ENCODE results near the gene SIX6. TPM values are rescaled to one million over a fixed set of nuclear protein-coding genes. Genes with fewer than 3 reads are reported as not detected.

SIX6 gene
- polyA plus RNA-seq, 1 experiment: not detected

GRCh38 chr14:60515511-60516289, 6.8 kb downstream of the SIX6 start:
- DNase-seq (ENCODE audit: low read depth, low spot score): no peak
- Histone ChIP-seq H3K27me3 (ENCODE audit: control insufficient read depth, insufficient read depth, low read length) (peaks cover 75% of the 10 kb centered on the region), H3K4me3 (ENCODE audit: low read depth, low read length) (no peak overlapping the region), H3K9me3 (ENCODE audit: control insufficient read depth, insufficient read depth, low read length) (peaks cover 4% of the 10 kb centered on the region; the same call in 1 of the 2 replicates), H3K27ac (ENCODE audit: low read depth, low read length) (no peak overlapping the region)
- ChIA-PET POLR2A (no interaction called here), CTCF (interaction anchor here (0.8 to 1.2 kb wide), 3 partner anchors 10 to 166 kb away, joined by 4 to 5 read pairs (median 5); no protein-coding TSS in a partner anchor)
- no peak for TF ChIP-seq CTCF (IDR thresholded peaks at IDR 0.05; ENCODE audit: low read depth, low read length)

DNA sequence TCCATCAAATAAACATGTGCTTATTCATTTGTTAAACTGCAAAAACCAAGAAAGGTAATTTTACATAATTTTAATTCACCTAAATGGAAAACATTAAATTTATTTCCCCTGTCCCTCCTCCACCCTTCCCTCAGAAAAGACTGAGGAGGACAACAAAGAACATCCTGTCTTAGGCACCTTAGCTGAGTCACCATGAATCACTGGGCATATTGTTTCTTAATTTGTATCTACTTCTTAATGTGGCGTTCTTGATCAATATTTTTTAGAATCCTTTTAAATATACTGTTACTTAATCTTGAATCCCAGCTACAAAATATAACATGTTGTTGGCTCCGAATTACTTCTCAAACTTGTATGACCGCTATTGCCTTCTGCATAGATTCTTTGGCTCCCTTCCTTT, 23.5 kb downstream of the SIX6 start:
- TF ChIP-seq CTCF (IDR thresholded peaks at IDR 0.05; ENCODE audit: low read depth, low read length): no peak
- CTCF ChIA-PET: interaction anchor here (0.8 kb wide), 1 partner anchor 182 kb away, joined by 4 read pairs; no protein-coding TSS in a partner anchor
- POLR2A ChIA-PET: no interaction called here
- no peaks in the 10 kb centered on the region for H3K9me3 ChIP-seq (ENCODE audit: control insufficient read depth, insufficient read depth, low read length)
- H3K4me3 ChIP-seq (ENCODE audit: low read depth, low read length): no peak overlapping the region
- no peak overlapping the region for H3K27ac ChIP-seq (ENCODE audit: low read depth, low read length)
- H3K27me3 ChIP-seq (ENCODE audit: control insufficient read depth, insufficient read depth, low read length): peaks cover 2% of the 10 kb centered on the region
- DNase-seq (ENCODE audit: low read depth, low spot score): no peak

DNA sequence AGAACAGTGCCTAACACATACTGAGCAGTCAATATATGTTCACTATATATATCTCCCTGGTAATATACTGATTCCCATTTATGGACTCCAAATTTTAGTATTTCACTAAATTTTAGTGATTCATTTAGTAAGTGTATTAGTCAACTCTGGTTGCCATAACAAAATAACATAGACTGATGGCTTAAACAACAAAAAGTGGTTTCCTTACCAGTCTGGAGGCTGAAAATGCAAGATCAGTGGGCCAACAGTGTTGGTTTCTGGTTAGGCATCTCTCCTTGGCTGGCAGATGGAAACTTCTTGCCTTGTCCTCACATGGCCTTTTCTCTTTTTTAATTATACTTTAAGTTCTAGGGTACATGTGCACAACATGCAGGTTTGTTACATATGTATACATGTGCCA, 28.7 kb downstream of the SIX6 start:
- no peak overlapping the region for H3K27ac ChIP-seq (ENCODE audit: low read depth, low read length)
- no peak for DNase-seq (ENCODE audit: low read depth, low spot score)
- no peak overlapping the region for H3K4me3 ChIP-seq (ENCODE audit: low read depth, low read length)
- no peaks in the 10 kb centered on the region for H3K9me3 ChIP-seq (ENCODE audit: control insufficient read depth, insufficient read depth, low read length)
- H3K27me3 ChIP-seq (ENCODE audit: control insufficient read depth, insufficient read depth, low read length): peaks cover 2% of the 10 kb centered on the region
- ChIA-PET CTCF (no interaction called here), POLR2A (no interaction called here)
- TF ChIP-seq CTCF (IDR thresholded peaks at IDR 0.05; ENCODE audit: low read depth, low read length): no peak

DNA sequence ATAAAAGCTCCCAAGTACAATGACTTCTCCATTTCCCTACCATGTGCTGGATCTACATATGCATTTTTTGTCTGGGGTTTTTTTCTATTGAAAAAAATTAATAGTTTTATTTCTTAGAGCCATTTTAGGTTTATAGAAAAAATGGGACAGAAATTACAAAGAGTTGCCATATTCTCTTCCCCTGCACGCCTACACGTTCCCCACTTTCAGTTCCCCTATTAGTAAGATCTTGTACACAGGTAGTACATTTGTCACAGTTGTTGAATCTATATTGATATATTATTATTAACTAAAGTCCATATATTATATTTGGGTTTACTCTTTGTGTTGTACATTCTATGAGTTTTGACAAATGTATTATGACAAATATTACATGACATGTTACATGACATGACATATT, 35.7 kb downstream of the SIX6 start:
- peaks cover 6% of the 10 kb centered on the region for H3K27me3 ChIP-seq (ENCODE audit: control insufficient read depth, insufficient read depth, low read length)
- no peaks in the 10 kb centered on the region for H3K9me3 ChIP-seq (ENCODE audit: control insufficient read depth, insufficient read depth, low read length)
- POLR2A ChIA-PET: no interaction called here
- no peak overlapping the region for H3K4me3 ChIP-seq (ENCODE audit: low read depth, low read length)
- CTCF ChIA-PET: no interaction called here
- no peak overlapping the region for H3K27ac ChIP-seq (ENCODE audit: low read depth, low read length)
- TF ChIP-seq CTCF (IDR thresholded peaks at IDR 0.05; ENCODE audit: low read depth, low read length): no peak
- DNase-seq (ENCODE audit: low read depth, low spot score): no peak

DNA sequence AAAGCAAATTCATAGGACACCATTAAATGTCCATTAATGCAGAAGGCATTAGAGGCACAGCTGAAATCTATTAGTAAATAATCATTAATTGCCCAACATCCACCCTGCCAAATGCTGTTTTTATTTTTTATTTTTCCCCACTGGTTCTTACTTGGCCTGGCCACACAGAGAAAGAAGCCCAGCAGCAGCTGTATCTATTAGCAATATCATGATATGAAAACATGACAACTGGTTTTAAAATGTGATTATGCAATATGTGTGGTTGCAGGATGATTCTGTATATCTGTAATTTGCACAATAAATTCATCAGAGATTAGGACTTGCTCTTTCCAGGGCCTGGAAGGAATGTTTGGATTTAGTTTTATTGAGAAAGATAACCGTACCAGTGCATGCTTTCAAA, 44.9 kb downstream of the SIX6 start:
- H3K27ac ChIP-seq (ENCODE audit: low read depth, low read length): no peak overlapping the region
- no peaks in the 10 kb centered on the region for H3K27me3 ChIP-seq (ENCODE audit: control insufficient read depth, insufficient read depth, low read length)
- H3K9me3 ChIP-seq (ENCODE audit: control insufficient read depth, insufficient read depth, low read length): no peaks in the 10 kb centered on the region
- CTCF ChIA-PET: interaction anchor here (1.0 to 1.2 kb wide), 3 partner anchors 8 to 222 kb away, joined by 3 to 6 read pairs (median 4); no protein-coding TSS in a partner anchor
- H3K4me3 ChIP-seq (ENCODE audit: low read depth, low read length): no peak overlapping the region
- POLR2A ChIA-PET: no interaction called here
- DNase-seq (ENCODE audit: low read depth, low spot score): no peak
- TF ChIP-seq CTCF (IDR thresholded peaks at IDR 0.05; ENCODE audit: low read depth, low read length): no peak

Measured in AG04450 (cell line).